ENCODE measurements around the gene OSBPL5. TPM values are rescaled to one million over a fixed set of nuclear protein-coding genes. Genes with fewer than 3 reads are reported as not detected.

OSBPL5 gene
- total and polyA plus RNA-seq, 4 donors = 20.9 to 54.0 (median 34.8) TPM

DNA sequence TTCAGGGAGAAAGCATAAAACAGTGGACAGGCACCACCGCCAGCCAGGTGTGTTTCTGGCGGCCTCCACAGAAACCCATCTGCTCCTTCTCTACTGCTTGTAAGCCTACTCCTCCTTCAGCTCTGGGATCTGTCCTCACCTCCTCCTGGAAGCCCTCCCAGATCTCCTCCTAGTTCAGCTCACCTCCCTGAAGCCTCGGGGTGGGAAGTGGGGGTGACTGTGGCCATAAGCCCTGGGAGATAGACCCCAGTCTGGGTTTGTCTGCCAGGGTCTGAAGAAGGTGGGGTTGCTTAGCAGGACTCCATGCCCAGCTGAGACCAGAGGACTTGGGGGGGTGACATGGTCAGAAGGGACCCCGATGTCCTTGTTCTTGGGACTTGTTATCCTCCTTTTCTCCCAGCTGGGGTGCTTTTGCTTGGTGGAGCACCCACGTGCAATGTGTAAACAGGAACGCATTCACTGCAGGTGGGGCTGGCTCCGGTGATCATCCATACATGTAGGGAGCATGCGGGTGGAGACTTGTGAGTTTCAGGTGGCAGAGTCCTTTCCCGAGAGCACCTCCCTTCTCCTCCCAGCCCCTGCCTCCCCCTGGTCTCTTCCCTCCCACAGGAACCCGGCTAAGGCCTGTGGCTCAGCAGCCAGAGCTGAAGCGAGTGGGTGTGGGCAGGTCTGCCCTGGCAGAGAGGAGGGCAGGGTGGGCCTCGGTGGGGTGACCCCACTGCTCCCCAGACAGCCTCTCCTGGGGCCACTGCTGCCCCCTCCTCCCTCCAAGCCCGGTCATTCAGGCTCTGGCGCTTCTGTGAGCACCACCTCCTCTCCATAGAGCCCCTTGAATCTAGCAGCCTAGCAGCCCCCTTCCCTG is 27.6 kb upstream of the OSBPL5 start:
- Histone ChIP-seq H3K9me3 (ENCODE audit: control insufficient read depth, insufficient read depth, low read length) (no peaks in the 10 kb centered on the region), H3K27ac (ENCODE audit: low read depth, low read length) (no peak overlapping the region), H3K27me3 (ENCODE audit: control insufficient read depth, insufficient read depth, low read length) (peaks cover 3% of the 10 kb centered on the region), H3K36me3 (ENCODE audit: control insufficient read depth, insufficient read depth, low read length) (no peaks in the 10 kb centered on the region), H3K4me1 (ENCODE audit: control insufficient read depth, insufficient read depth, low read length) (peaks cover 16% of the 10 kb centered on the region), H3K4me3 (ENCODE audit: low read depth, low read length) (no peak overlapping the region)
- WGBS (ENCODE audit: insufficient coverage) = 95% methylated on average over 10 of the region's 14 CpGs
- no peak for DNase-seq (ENCODE audit: low read depth in 4 of 6, low spot score in 6 of 6)

DNA sequence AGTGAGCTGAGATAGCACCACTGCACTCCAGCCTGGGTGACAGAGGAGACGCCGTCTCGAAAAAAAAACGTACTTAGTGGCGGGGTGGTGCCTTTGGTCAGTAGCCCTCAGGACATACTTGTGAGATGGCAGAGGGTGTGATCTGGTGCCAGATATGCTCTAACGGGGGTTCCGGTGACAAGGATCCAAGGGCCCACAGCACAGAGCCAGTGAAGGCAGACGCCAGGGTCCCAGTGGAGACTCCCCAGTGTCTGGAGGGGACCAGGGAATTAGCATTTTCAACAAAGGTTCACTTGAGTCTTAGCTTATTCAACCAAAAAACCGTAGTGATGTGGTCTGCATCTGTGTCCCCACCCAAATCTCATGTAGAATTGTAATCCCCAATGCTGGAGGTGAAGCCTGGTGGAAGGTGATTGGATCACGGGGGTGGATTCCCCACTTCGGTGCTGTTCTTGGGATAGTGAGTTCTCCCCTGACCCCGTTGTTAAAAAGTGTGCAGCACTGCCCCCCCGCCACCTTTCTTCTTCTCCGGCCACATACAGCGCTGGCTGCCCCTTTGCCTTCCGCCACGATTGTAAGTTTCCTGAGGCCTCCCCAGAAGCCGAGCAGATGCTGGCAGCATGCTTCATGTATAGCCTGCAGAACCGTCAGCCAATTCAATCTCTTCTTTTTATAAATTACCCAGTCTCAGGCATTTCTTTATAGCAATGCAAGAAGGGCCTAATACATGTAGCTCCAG is 26.6 kb upstream of the OSBPL5 start:
- Histone ChIP-seq H3K27me3 (ENCODE audit: control insufficient read depth, insufficient read depth, low read length) (peaks cover 3% of the 10 kb centered on the region), H3K27ac (ENCODE audit: low read depth, low read length) (no peak overlapping the region), H3K36me3 (ENCODE audit: control insufficient read depth, insufficient read depth, low read length) (no peaks in the 10 kb centered on the region), H3K4me1 (ENCODE audit: control insufficient read depth, insufficient read depth, low read length) (peaks cover 16% of the 10 kb centered on the region), H3K4me3 (ENCODE audit: low read depth, low read length) (no peak overlapping the region), H3K9me3 (ENCODE audit: control insufficient read depth, insufficient read depth, low read length) (no peaks in the 10 kb centered on the region)
- DNase-seq (ENCODE audit: low read depth in 4 of 6, low spot score in 6 of 6) = no peak
- 95% methylated on average over 16 of the region's 19 CpGs for WGBS (ENCODE audit: insufficient coverage)

DNA sequence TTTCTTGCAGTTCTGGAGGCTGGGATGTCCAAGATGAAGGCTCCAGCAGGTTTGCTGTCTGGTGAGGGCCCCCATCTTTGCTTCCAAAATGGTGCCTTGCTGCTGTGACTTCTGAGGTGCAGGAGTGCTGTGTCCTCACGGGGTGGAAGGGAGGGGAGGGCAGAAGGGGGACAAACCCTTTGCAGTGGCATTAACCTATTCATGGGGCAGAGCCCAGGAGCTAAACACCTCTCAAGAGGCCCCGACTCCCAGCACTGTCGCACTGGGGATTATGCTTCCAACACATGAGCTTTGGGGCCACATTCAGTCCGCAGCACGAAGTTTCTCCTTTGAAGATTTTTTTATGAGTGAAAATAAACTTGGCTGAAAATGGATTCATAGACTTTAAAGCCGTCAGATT is 25.5 kb upstream of the OSBPL5 start:
- Histone ChIP-seq H3K4me3 (ENCODE audit: low read depth, low read length) (no peak overlapping the region), H3K36me3 (ENCODE audit: control insufficient read depth, insufficient read depth, low read length) (no peaks in the 10 kb centered on the region), H3K9me3 (ENCODE audit: control insufficient read depth, insufficient read depth, low read length) (no peaks in the 10 kb centered on the region), H3K27me3 (ENCODE audit: control insufficient read depth, insufficient read depth, low read length) (peaks cover 3% of the 10 kb centered on the region), H3K4me1 (ENCODE audit: control insufficient read depth, insufficient read depth, low read length) (peaks cover 11% of the 10 kb centered on the region), H3K27ac (ENCODE audit: low read depth, low read length) (no peak overlapping the region)
- 83% methylated on average over 5 of the region's 6 CpGs for WGBS (ENCODE audit: insufficient coverage)
- DNase-seq (ENCODE audit: low read depth in 4 of 6, low spot score in 6 of 6) = no peak

DNA sequence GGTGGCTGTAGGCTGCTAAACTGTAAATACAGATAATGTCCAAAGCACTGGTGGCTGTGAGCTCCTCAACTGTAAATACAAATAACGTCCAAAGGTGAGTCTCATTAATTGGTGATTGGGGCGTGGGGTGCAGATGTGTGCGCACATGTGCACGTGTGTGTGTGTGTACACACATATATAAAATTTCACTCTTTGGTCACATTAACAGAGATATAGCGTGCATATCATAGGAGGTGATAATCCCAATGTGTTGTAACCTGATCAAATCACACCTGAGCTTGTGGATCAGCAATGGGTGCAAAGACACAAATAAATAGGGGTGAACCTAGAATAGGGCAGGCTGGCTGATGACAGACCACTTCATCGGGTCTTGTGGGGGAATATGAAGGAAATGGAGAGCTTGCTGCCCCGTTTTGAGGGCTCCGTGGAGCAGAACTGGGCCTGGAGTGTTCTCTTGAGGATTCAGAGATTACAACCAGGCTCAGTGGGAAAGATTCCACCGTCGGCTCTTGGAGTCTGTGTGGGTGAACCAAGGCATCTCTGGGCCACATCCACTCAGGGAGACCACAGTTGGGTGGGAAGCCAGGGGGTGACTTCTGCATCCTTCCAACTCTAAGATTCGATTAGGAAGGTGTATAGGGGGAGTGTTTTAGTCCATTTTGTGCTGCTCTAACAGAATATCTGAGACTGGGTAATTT is 24.9 kb upstream of the OSBPL5 start:
- peaks cover 11% of the 10 kb centered on the region for H3K4me1 ChIP-seq (ENCODE audit: control insufficient read depth, insufficient read depth, low read length)
- WGBS (ENCODE audit: insufficient coverage) = 95% methylated on average over 6 of the region's 11 CpGs
- H3K27me3 ChIP-seq (ENCODE audit: control insufficient read depth, insufficient read depth, low read length) = peaks cover 3% of the 10 kb centered on the region
- no peaks in the 10 kb centered on the region for H3K36me3 ChIP-seq (ENCODE audit: control insufficient read depth, insufficient read depth, low read length)
- H3K4me3 ChIP-seq (ENCODE audit: low read depth, low read length) = no peak overlapping the region
- no peak overlapping the region for H3K27ac ChIP-seq (ENCODE audit: low read depth, low read length)
- DNase-seq (ENCODE audit: low read depth in 4 of 6, low spot score in 6 of 6) = no peak
- no peaks in the 10 kb centered on the region for H3K9me3 ChIP-seq (ENCODE audit: control insufficient read depth, insufficient read depth, low read length)

DNA sequence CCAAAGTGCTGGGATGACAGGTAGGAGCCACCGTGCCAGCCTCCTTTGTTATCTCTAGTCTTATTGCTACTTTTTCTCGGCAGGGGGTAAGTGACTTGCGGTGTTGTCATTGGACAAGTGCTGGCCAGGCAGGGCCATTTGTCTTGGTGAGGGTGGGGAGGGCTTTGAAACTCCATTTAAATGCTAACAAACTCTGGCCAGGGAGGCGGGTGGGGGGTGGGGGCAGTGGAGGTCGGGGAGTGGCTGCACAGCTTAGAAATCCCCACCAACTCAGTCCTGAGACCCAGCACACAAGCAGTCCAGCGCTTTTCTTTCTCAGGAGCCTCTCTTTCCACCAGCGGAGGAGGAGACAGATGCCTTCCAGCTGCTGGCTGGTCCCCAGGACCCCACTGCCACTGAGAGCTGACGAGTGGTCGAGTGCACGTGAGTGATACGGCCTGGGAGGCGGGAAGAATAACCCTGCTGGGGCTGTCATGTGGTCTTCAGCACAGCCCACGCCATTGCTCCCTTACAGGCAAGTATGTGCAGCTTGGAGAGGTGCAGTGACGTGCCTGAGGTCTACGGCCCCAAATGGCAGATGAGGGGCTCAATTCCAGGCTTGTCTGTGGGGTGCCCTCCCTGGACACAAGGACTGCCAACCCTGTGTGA is 24.2 kb upstream of the OSBPL5 start:
- no peaks in the 10 kb centered on the region for H3K36me3 ChIP-seq (ENCODE audit: control insufficient read depth, insufficient read depth, low read length)
- H3K4me1 ChIP-seq (ENCODE audit: control insufficient read depth, insufficient read depth, low read length) = peaks cover 11% of the 10 kb centered on the region
- H3K4me3 ChIP-seq (ENCODE audit: low read depth, low read length) = no peak overlapping the region
- H3K9me3 ChIP-seq (ENCODE audit: control insufficient read depth, insufficient read depth, low read length) = no peaks in the 10 kb centered on the region
- H3K27ac ChIP-seq (ENCODE audit: low read depth, low read length) = no peak overlapping the region
- H3K27me3 ChIP-seq (ENCODE audit: control insufficient read depth, insufficient read depth, low read length) = peaks cover 3% of the 10 kb centered on the region
- peak in 1 of 6 donors; percentile 18 for DNase-seq (ENCODE audit: low read depth in 4 of 6, low spot score in 6 of 6)
- 26% methylated on average over 13 of the region's 15 CpGs for WGBS (ENCODE audit: insufficient coverage)

DNA sequence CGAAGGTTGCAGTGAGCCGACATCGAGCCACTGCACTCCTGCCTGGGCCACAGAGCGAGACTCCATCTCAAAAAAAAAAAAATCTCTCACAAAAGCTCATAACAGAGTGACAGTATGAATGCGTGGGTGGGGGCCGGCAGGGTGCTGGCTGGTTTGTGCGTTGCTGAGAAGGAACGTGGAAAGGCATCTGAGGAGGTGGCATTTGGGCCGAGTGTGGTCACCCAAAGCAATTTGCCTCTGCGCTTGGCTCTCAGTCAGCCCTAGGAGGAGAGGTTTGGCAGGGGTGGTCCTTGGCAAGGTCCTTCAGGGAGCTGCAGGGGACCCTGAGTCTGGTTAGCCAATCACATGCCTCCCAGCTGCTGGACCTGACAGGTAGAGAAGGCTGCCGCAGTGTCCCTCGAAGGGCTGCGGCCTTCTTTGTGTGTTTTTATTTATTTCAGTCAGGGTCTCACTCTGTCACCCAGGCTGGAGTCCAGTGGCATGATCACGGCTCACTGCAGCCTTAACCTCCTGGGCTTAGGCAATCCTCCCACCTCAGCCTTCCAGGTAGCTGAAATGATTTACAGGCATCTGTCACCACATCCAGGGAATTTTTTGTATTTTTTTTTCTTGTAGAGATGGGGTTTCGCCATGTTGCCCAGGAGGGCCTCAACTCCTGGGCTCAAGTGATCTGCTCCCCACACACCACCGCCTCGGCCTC is 23.5 kb upstream of the OSBPL5 start:
- no peaks in the 10 kb centered on the region for H3K36me3 ChIP-seq (ENCODE audit: control insufficient read depth, insufficient read depth, low read length)
- no peaks in the 10 kb centered on the region for H3K9me3 ChIP-seq (ENCODE audit: control insufficient read depth, insufficient read depth, low read length)
- H3K4me3 ChIP-seq (ENCODE audit: low read depth, low read length) = no peak overlapping the region
- no peak overlapping the region for H3K27ac ChIP-seq (ENCODE audit: low read depth, low read length)
- peaks cover 3% of the 10 kb centered on the region for H3K27me3 ChIP-seq (ENCODE audit: control insufficient read depth, insufficient read depth, low read length)
- H3K4me1 ChIP-seq (ENCODE audit: control insufficient read depth, insufficient read depth, low read length) = peaks cover 11% of the 10 kb centered on the region
- DNase-seq (ENCODE audit: low read depth in 4 of 6, low spot score in 6 of 6) = no peak
- 52% methylated on average over 11 of the region's 17 CpGs for WGBS (ENCODE audit: insufficient coverage)

DNA sequence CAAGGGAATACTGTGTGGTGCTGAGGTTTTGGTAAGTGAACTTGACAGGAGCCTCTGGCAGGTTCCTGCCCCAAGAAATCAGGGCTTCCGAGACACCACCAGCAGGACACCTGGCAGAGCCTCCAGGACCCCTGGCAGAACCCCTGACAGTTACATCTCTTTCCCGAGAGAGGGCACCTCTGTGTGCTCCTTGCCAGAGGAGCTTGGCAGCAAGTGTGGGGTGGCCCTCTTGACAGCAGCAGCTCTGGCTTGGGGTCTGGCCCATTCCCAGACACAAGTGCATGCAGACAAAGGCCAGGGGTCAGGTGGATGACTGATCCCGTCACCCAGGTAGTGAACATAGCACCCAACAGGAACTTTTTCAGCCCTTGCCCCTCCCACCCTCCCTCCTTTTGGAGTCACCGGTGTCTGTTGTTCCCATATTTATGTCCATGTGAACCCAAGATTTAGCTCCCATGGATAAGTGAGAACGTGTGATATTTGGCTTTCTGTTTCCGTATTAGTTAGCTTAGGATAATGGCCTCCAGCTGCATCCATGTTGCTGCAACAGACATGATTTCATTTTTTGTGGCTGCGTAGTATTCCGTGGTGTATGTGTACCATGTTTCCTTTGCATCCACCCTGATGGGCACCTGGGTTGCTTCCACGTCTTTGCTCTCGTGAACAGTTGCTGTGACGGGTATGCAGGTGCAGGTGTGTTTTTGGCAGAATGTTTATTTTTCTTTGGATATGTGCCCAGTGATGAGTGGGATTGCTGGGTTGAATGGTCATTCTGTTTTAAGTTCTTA is 21.2 kb upstream of the OSBPL5 start:
- 80% methylated on average over 8 of the region's 11 CpGs for WGBS (ENCODE audit: insufficient coverage)
- Histone ChIP-seq H3K9me3 (ENCODE audit: control insufficient read depth, insufficient read depth, low read length) (no peaks in the 10 kb centered on the region), H3K27me3 (ENCODE audit: control insufficient read depth, insufficient read depth, low read length) (no peaks in the 10 kb centered on the region), H3K4me3 (ENCODE audit: low read depth, low read length) (no peak overlapping the region), H3K4me1 (ENCODE audit: control insufficient read depth, insufficient read depth, low read length) (peaks cover 11% of the 10 kb centered on the region), H3K27ac (ENCODE audit: low read depth, low read length) (no peak overlapping the region), H3K36me3 (ENCODE audit: control insufficient read depth, insufficient read depth, low read length) (no peaks in the 10 kb centered on the region)
- no peak for DNase-seq (ENCODE audit: low read depth in 4 of 6, low spot score in 6 of 6)

DNA sequence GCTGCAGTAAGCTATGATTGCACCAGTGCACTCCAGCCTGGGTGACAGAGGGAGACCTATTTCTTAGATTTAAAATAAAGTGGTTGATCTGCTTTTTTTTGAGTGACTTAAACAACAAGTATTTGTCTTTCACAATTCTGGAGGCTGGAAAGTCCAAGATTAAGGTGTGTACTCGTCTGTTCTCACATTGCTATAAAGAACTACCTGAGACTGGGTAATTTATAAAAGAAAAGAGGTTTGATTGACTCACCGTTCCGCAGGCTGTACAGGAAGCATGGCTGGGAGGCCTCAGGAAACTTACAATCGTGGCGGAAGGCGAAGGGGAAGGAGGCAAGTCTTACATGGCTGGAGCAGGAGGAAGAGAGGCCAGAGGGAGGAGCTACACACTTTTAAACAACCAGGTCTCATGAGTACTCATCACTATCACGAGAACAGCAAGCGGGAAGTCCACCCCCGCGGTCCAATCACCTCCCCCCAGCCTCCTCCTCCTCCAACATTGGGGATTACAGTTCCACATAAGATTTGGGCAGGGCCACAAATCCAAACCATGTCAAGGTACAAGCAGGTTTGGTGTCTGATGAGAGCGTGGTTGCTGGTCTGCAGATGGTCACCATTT is 19.7 kb upstream of the OSBPL5 start:
- Histone ChIP-seq H3K4me1 (ENCODE audit: control insufficient read depth, insufficient read depth, low read length) (peaks cover 11% of the 10 kb centered on the region), H3K9me3 (ENCODE audit: control insufficient read depth, insufficient read depth, low read length) (no peaks in the 10 kb centered on the region), H3K27ac (ENCODE audit: low read depth, low read length) (no peak overlapping the region), H3K4me3 (ENCODE audit: low read depth, low read length) (no peak overlapping the region), H3K27me3 (ENCODE audit: control insufficient read depth, insufficient read depth, low read length) (no peaks in the 10 kb centered on the region), H3K36me3 (ENCODE audit: control insufficient read depth, insufficient read depth, low read length) (no peaks in the 10 kb centered on the region)
- no CpG with 5 or more reads among the region's 11 CpGs for WGBS (ENCODE audit: insufficient coverage)
- no peak for DNase-seq (ENCODE audit: low read depth in 4 of 6, low spot score in 6 of 6)

All from spinal cord (tissue), 10 donors.